SKM-1 treated with dmso at 0.1 percent for 144 hours (cell line): ENCODE data around the gene ZNF385C.

Experiments used
- DNase-seq: peaks from one replicate; lab custom pipeline; 2025; ENCODE audit not compliant: unreplicated experiment; lab: John Stamatoyannopoulos, UW

ZNF385C gene

DNA sequence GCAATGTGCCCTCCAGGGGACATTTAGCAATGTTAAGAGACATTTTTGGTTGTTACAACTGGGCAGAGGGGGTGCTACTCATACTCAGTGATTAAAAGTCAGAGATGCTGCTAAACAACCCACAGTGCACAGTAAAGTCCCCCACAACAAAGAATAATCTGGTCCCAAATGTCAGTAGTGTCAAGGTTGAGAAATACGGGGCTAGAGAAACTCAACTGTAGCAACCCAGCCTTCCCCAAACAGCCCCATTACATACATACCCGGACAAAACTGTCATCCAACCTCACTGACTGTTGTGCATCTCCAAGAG lies 101.5 kb downstream of the ZNF385C start:
- no peak for DNase-seq

DNA sequence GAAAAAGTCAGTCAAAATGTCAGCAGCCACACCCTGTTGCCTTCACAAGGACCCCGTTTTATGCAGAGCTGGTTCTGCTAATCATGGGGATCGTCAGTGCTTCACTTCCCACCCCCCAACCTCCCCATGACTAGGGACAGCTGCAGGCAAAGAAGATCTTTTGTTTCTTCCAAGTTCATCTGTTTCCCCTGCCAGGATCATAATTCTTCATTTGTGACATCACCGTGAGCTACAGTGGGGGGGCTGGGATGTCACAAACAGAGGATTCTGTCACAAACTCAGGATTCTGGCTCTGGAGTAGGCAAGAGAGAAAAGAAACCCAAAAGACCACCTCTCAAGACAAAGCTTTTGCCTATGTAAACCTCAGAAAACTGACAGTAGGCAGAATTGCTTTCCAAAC lies 105.7 kb downstream of the ZNF385C start:
- no peak for DNase-seq

DNA sequence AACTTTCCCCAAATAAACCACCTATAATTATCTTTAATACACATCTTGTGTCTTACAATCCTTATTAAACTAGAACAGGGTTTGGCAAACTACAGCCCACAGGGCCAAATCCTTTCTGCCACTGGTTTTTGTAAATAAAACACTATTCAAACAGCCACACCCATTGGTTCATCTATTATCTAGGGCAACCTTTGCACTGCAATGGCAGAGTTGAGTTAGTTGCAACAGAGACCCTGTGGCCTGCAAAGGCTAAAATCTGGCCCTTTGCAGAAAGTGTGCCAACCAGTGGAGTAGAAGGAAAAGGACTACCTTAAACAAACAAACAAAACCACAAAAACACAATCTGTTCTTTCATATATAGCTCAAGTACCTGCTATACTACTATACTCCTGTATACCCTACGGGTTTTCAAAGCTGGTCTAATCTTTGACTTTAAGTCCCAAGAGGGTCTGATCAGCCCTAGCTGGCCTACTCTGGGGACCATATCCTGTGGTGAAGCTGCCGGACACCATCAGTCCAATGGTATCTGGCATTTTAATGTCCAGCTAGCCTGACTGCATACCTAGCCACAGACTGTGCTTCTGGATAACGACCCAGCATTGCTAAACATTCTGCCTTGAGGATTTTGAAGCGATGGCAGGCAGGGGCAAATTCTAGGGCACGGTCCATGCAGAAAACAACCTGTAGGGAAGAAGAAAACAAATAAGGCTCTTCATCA lies 108.4 kb downstream of the ZNF385C start:
- no peak for DNase-seq

DNA sequence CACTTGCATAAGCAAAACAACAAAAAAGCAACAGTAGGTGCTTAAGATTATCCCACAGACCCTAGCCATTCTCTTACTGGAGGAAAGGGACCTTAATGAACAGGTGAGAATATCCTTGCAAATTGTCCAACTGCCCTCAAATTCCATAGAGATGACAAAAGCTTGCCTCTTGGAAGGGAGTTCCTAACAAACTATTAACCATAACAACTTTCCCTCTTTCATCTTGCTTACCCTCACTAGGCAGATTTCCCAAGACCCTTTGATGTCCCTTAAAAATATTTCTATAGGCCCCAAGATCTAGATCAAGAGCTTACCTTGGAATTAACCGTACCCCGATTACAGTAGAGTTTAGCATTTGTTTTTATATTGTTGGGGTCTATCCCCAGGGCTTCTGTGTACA lies 109.9 kb downstream of the ZNF385C start:
- no peak for DNase-seq

DNA sequence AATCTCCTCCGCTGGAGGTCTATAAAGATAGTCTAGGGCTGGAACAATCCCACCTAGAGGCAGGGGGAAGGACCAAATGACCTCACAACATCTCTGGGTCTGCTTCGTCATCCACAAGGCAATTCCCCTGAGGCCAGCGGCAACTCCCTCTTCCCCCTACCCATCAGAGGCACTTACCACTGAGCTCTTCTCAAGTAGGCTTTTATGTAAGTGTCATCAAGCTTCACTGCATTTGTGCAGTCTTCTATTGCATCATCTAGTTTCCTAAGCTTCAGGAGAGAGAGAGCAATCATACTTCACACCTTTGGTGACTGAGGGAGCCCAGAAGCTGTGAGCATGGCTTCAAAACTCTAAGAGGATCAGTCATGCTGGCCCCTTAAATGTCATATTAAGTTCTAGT lies 110.6 kb downstream of the ZNF385C start:
- DNase-seq = no peak

DNA sequence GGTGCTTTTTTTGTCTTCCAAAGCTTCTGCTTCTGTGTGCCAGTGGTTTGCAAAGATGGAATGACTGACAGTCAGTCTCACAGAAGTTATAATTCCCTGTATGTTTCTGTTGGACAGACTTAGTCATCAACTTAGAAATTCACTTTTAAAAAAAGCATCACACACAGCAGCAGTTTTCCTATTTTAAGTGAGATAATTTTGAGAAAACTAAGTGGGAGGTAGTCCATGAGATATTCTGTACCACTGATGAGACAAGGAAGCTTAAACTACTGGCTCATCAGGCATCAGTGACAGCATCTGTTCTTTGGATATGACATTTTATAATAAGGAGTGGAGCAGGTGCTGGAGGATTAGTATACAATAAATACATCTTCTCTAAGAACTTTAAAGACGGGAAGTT lies 111.6 kb downstream of the ZNF385C start:
- no peak for DNase-seq

DNA sequence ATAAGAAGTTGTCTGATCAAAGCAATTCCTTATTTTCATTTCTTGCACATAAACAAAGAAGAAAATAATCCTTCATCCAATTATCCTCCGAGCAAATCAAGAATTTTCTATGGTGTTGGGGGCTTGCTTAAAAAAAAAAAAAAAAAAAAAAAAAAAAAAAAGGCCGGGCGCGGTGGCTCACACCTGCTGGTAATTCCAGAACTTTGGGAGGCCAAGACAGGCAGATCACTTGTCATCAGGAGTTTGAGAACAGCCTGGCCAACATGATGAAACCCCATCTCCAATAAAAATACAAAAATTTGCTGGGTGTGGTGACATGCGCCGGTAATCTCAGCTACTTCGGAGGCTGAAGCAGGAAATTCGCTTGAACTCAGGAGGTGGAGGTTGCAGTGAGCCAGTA lies 112.4 kb downstream of the ZNF385C start:
- no peak for DNase-seq

DNA sequence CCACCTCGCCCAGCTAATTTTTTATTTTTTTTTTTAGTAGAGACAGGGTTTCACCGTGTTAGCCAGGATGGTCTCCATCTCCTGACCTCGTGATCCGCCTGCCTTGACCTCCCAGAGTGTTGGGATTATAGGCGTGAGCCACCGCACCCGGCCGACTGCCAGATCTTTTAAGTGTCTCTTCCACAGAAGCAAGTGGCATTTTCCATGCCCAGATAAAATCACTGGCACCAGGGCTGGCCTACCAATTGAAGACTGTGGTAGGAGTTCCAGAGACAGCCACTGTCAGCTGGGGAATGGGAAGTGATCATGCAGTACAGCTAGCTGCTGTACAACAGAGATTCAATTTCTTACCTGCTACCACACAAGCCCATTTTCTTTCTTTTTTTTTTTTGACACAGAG lies 113.8 kb downstream of the ZNF385C start:
- DNase-seq = no peak

DNA sequence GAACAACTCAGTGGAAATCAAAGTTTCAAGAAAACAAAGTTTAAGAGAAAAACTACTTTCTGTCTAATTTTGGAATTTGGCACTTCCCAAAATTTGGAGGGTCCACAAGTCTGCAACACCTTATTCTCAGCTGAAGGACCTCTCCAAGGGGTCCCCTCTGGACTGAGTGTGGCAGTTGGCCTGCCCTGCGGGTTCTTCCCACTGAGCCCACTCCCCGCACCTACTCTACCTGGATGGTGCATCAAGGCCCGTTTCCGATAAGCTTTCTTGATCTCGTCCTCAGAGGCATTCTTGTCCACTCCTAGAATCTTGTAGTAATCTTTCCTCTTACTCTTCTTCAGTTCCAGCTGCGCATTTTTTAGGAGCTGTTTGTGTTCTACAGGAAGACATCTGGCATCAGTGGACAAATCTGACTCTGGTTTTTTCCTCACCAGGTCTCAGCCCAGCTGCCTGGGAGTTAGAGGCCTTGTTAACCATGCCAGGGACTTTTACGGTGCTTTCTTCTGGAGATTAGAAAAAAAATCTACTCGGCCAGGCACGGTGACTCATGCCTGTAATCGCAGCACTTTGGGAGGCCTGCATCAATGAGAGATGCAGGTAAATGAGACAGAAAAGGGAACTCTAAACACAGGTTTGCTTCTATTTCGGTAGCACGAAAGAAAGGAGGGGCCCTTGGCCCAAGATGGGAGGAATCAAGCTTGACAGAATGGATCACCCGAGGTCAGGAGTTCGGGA lies 116.1 kb downstream of the ZNF385C start:
- DNase-seq = no peak

DNA sequence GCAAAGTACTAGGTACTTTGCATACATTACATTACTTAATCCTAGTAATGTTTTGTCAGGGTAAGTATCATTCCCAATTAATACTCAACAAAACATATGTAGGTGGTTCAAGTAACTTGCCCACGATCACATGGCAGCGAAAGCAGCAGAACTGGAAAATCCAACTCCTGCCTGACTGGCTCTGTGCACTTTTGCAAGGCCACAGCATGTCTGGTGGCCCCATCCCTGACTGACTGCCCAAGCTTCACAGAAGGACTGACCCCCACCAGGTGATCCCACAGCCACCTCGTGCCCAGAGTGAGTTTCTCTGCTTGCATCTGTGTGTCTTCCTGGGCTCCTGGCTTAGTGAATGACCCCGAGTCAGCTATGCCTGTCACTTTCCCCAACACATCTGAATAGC lies 120.3 kb downstream of the ZNF385C start:
- DNase-seq = no peak

DNA sequence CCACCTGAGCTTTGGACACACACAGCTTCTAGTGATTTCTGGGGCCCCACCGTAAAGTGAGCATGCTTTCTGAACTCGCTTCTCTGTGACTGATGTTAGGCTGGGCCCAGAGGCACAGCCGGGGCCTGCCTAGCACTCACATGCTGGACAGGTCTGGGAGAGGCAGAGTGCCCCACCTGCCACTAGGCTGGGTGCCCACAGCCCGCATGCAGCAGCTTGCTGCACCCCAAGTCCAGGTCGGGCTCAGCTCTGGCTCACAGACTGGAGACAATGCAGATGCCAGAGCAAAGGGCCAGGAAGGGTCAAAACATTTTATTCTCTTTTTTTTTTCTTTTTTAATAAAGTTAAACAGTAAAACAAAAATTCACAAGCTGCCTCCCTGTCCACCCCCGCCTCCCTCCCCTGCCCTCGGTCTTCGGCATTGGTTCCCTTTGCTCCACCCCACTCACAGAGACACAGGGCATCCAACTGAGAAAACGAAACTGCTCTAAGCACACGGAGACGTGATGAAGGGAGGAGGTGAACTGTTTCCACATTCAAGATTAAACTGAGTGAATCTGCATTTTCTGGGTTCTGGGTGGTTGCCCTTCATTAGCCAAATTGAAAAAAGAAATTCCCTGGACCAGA lies 122.0 kb downstream of the ZNF385C start:
- DNase-seq = no peak
